HEK293 (cell line): ENCODE results near the gene NCKAP1.

ENCODE experiments used
- CTCF ChIA-PET: fragments of 350-600 bp; formaldehyde crosslinking; extraction: SDS; loops from one replicate; lab custom pipeline; 2021; ENCODE audit warnings: antibody characterized with exemption; lab: Yijun Ruan, JAX
- POLR2A ChIA-PET: fragments of 300-600 bp; formaldehyde crosslinking; extraction: SDS; loops from one replicate; lab custom pipeline; 2020; ENCODE audit warnings: antibody characterized with exemption, inconsistent platforms; lab: Yijun Ruan, JAX
- H3K27ac ChIP-seq: fragments of 200-500 bp; sonication (Bioruptor generic); 2 replicates; pipeline ENCODE4 v1.5.1; 2014; ENCODE audit warnings: low read depth, low read length, control low read depth, inconsistent platforms; ENCODE audit errors: extremely low read depth
- H3K36me3 ChIP-seq, 2 experiments: fragments of 200-500 bp in 1 of 2; sonication (Bioruptor generic) in 1 of 2; 1 replicate in 1 of 2; 2 replicates in 1 of 2; pipeline ENCODE4 v1.5.1; 2014 to 2017; ENCODE audit warnings: inconsistent platforms in 2 of 2, low read length in 2 of 2; ENCODE audit not compliant: control insufficient read depth in 2 of 2, insufficient read depth in 1 of 2
- H3K4me1 ChIP-seq: fragments of 200-500 bp; sonication (Bioruptor generic); 2 replicates; pipeline ENCODE4 v1.5.1; 2014; ENCODE audit warnings: mild to moderate bottlenecking, low read length, inconsistent platforms; ENCODE audit not compliant: control insufficient read depth, insufficient read depth
- H3K4me3 ChIP-seq: 2 replicates; pipeline ENCODE4 v1.5.1; 2011; ENCODE audit warnings: low read depth, mild to moderate bottlenecking, control low read depth, low read length, moderate library complexity
- H3K9me3 ChIP-seq: fragments of 200-500 bp; sonication (Bioruptor generic); 2 replicates; pipeline ENCODE4 v1.5.1; 2014; ENCODE audit warnings: low read depth, low read length, inconsistent platforms; ENCODE audit not compliant: control insufficient read depth, insufficient read depth
- TCF7L2 ChIP-seq: IDR thresholded peaks from 2 replicates; pipeline ENCODE4 v1.6.1; 2011; ENCODE audit warnings: low read depth, mild to moderate bottlenecking, inconsistent platforms, low read length, moderate library complexity, borderline replicate concordance
- ZNF112 ChIP-seq: fragments of 450-650 bp; formaldehyde crosslinking; IDR thresholded peaks from 2 replicates; pipeline ENCODE4 v1.5.0; 2017; ENCODE audit warnings: missing biosample characterization, missing genetic modification characterization
- ZNF266 ChIP-seq: fragments of 450-650 bp; formaldehyde crosslinking; IDR thresholded peaks from 2 replicates; pipeline ENCODE4 v1.5.1; 2016; ENCODE audit warnings: missing biosample characterization, missing genetic modification characterization, low read depth
- ZNF341 ChIP-seq: fragments of 450-650 bp; formaldehyde crosslinking; IDR thresholded peaks from 2 replicates; pipeline ENCODE4; 2016; ENCODE audit warnings: low read depth, missing biosample characterization, missing genetic modification characterization
- ZNF350 ChIP-seq: fragments of 450-650 bp; formaldehyde crosslinking; IDR thresholded peaks from 2 replicates; pipeline ENCODE4 v1.5.0; 2017; ENCODE audit warnings: missing biosample characterization, mild to moderate bottlenecking, missing genetic modification characterization
- ZNF426 ChIP-seq: fragments of 450-650 bp; formaldehyde crosslinking; IDR thresholded peaks from 2 replicates; pipeline ENCODE4 v1.5.1; 2017; ENCODE audit warnings: missing biosample characterization, missing genetic modification characterization, mild to moderate bottlenecking, inconsistent platforms, moderate library complexity
- ZNF514 ChIP-seq: fragments of 450-650 bp; formaldehyde crosslinking; IDR thresholded peaks from 2 replicates; pipeline ENCODE4 v1.5.1; 2016; ENCODE audit warnings: missing biosample characterization, missing genetic modification characterization
- ZNF549 ChIP-seq: fragments of 450-650 bp; IDR thresholded peaks from 2 replicates; pipeline ENCODE4 v1.5.1; 2018; ENCODE audit warnings: missing biosample characterization, missing genetic modification characterization, mild to moderate bottlenecking, inconsistent platforms, moderate library complexity
- ZNF560 ChIP-seq: fragments of 450-650 bp; formaldehyde crosslinking; IDR thresholded peaks from 2 replicates; pipeline ENCODE4 v1.5.1; 2017; ENCODE audit warnings: missing biosample characterization, missing genetic modification characterization, borderline replicate concordance
- ZNF677 ChIP-seq: fragments of 450-650 bp; IDR thresholded peaks from 2 replicates; pipeline ENCODE4 v1.5.0; 2018; ENCODE audit warnings: missing biosample characterization, mild to moderate bottlenecking, missing genetic modification characterization, moderate library complexity
- TF ChIP-seq, protein P1 (sequence below): fragments of 450-650 bp; formaldehyde crosslinking; IDR thresholded peaks from 2 replicates; pipeline ENCODE4 v1.5.1; 2016; ENCODE audit warnings: missing biosample characterization, missing genetic modification characterization
- TF ChIP-seq, protein P2 (sequence below): IDR thresholded peaks from 2 replicates; pipeline ENCODE4 v1.6.1; 2011; ENCODE audit warnings: mild to moderate bottlenecking, low read depth, low read length, borderline replicate concordance
- TF ChIP-seq, protein P3 (sequence below): fragments of 450-650 bp; formaldehyde crosslinking; IDR thresholded peaks from 2 replicates; pipeline ENCODE4 v1.5.1; 2016; ENCODE audit warnings: missing biosample characterization, missing genetic modification characterization
- TF ChIP-seq, protein P4 (sequence below): fragments of 450-650 bp; formaldehyde crosslinking; IDR thresholded peaks from 2 replicates; pipeline ENCODE4 v1.5.1; 2016; ENCODE audit warnings: missing biosample characterization, missing genetic modification characterization
- TF ChIP-seq, protein P5 (sequence below): fragments of 450-650 bp; formaldehyde crosslinking; IDR thresholded peaks from 2 replicates; pipeline ENCODE4 v1.5.0; 2017; ENCODE audit warnings: missing biosample characterization, missing genetic modification characterization, borderline replicate concordance
- TF ChIP-seq, protein P6 (sequence below): fragments of 450-650 bp; formaldehyde crosslinking; IDR thresholded peaks from 2 replicates; pipeline ENCODE4 v1.5.1; 2016; ENCODE audit warnings: missing biosample characterization, missing genetic modification characterization, borderline replicate concordance

The NCKAP1 gene

DNA sequence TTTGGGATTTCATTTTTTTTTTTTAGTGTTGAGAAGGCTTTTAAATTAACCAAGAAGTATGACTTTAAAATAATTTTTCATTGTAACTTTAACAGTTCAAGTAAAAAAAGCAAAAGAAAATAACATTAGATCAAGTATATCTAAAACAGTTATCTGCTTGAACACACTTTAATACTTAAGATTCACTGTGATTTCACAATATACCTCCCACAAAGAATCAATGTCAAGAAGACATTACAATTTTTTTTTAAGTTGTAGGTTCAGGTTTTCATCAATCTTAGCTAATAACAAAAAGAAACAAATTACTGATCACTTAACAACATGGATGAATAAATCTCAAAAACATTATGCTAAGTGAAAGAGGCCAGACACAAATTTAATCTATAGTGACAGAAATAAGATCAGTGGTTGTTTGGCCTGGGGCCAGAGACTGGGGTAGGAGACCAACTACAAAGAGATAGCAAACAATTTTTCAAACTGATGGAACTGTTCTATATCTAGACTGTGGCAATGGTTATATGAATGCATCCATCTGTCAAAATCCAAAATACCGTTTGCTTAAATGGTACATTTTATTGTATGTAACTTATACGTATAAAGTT is 97.0 kb downstream of the NCKAP1 start:
- H3K27ac ChIP-seq: no peak overlapping the region
- no peak overlapping the region for H3K4me3 ChIP-seq
- H3K9me3 ChIP-seq: no peaks in the 10 kb centered on the region
- H3K4me1 ChIP-seq: no peaks in the 10 kb centered on the region
- CTCF ChIA-PET: interaction anchor here (1.3 kb wide), 1 partner anchor 15 kb away, joined by 4 read pairs; no protein-coding TSS in a partner anchor
- TF ChIP-seq TCF7L2 (no peak), ZNF549 (tag by site-specific recombination) (no peak), ZNF112 (tag by site-specific recombination) (no peak), ZNF426 (tag by site-specific recombination) (no peak), ZNF514 (tag by site-specific recombination) (no peak), ZNF266 (tag by site-specific recombination) (no peak), ZNF341 (no peak), ZNF350 (tag by site-specific recombination) (no peak), ZNF677 (tag by site-specific recombination) (no peak), ZNF560 (tag by site-specific recombination) (no peak)
- TF ChIP-seq, protein P1, sequence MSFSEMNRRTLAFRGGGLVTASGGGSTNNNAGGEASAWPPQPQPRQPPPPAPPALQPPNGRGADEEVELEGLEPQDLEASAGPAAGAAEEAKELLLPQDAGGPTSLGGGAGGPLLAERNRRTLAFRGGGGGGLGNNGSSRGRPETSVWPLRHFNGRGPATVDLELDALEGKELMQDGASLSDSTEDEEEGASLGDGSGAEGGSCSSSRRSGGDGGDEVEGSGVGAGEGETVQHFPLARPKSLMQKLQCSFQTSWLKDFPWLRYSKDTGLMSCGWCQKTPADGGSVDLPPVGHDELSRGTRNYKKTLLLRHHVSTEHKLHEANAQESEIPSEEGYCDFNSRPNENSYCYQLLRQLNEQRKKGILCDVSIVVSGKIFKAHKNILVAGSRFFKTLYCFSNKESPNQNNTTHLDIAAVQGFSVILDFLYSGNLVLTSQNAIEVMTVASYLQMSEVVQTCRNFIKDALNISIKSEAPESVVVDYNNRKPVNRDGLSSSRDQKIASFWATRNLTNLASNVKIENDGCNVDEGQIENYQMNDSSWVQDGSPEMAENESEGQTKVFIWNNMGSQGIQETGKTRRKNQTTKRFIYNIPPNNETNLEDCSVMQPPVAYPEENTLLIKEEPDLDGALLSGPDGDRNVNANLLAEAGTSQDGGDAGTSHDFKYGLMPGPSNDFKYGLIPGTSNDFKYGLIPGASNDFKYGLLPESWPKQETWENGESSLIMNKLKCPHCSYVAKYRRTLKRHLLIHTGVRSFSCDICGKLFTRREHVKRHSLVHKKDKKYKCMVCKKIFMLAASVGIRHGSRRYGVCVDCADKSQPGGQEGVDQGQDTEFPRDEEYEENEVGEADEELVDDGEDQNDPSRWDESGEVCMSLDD (tag by site-specific recombination): no peak
- TF ChIP-seq, protein P2, sequence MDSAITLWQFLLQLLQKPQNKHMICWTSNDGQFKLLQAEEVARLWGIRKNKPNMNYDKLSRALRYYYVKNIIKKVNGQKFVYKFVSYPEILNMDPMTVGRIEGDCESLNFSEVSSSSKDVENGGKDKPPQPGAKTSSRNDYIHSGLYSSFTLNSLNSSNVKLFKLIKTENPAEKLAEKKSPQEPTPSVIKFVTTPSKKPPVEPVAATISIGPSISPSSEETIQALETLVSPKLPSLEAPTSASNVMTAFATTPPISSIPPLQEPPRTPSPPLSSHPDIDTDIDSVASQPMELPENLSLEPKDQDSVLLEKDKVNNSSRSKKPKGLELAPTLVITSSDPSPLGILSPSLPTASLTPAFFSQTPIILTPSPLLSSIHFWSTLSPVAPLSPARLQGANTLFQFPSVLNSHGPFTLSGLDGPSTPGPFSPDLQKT: no peak
- TF ChIP-seq, protein P3, sequence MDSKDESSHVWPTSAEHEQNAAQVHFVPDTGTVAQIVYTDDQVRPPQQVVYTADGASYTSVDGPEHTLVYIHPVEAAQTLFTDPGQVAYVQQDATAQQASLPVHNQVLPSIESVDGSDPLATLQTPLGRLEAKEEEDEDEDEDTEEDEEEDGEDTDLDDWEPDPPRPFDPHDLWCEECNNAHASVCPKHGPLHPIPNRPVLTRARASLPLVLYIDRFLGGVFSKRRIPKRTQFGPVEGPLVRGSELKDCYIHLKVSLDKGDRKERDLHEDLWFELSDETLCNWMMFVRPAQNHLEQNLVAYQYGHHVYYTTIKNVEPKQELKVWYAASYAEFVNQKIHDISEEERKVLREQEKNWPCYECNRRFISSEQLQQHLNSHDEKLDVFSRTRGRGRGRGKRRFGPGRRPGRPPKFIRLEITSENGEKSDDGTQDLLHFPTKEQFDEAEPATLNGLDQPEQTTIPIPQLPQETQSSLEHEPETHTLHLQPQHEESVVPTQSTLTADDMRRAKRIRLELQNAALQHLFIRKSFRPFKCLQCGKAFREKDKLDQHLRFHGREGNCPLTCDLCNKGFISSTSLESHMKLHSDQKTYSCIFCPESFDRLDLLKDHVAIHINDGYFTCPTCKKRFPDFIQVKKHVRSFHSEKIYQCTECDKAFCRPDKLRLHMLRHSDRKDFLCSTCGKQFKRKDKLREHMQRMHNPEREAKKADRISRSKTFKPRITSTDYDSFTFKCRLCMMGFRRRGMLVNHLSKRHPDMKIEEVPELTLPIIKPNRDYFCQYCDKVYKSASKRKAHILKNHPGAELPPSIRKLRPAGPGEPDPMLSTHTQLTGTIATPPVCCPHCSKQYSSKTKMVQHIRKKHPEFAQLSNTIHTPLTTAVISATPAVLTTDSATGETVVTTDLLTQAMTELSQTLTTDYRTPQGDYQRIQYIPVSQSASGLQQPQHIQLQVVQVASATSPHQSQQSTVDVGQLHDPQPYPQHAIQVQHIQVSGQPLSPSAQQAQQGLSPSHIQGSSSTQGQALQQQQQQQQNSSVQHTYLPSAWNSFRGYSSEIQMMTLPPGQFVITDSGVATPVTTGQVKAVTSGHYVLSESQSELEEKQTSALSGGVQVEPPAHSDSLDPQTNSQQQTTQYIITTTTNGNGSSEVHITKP (tag by site-specific recombination): no peak
- TF ChIP-seq, protein P4, sequence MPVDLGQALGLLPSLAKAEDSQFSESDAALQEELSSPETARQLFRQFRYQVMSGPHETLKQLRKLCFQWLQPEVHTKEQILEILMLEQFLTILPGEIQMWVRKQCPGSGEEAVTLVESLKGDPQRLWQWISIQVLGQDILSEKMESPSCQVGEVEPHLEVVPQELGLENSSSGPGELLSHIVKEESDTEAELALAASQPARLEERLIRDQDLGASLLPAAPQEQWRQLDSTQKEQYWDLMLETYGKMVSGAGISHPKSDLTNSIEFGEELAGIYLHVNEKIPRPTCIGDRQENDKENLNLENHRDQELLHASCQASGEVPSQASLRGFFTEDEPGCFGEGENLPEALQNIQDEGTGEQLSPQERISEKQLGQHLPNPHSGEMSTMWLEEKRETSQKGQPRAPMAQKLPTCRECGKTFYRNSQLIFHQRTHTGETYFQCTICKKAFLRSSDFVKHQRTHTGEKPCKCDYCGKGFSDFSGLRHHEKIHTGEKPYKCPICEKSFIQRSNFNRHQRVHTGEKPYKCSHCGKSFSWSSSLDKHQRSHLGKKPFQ: no peak
- TF ChIP-seq, protein P5, sequence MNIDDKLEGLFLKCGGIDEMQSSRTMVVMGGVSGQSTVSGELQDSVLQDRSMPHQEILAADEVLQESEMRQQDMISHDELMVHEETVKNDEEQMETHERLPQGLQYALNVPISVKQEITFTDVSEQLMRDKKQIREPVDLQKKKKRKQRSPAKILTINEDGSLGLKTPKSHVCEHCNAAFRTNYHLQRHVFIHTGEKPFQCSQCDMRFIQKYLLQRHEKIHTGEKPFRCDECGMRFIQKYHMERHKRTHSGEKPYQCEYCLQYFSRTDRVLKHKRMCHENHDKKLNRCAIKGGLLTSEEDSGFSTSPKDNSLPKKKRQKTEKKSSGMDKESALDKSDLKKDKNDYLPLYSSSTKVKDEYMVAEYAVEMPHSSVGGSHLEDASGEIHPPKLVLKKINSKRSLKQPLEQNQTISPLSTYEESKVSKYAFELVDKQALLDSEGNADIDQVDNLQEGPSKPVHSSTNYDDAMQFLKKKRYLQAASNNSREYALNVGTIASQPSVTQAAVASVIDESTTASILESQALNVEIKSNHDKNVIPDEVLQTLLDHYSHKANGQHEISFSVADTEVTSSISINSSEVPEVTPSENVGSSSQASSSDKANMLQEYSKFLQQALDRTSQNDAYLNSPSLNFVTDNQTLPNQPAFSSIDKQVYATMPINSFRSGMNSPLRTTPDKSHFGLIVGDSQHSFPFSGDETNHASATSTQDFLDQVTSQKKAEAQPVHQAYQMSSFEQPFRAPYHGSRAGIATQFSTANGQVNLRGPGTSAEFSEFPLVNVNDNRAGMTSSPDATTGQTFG (tag by site-specific recombination): no peak
- TF ChIP-seq, protein P6, sequence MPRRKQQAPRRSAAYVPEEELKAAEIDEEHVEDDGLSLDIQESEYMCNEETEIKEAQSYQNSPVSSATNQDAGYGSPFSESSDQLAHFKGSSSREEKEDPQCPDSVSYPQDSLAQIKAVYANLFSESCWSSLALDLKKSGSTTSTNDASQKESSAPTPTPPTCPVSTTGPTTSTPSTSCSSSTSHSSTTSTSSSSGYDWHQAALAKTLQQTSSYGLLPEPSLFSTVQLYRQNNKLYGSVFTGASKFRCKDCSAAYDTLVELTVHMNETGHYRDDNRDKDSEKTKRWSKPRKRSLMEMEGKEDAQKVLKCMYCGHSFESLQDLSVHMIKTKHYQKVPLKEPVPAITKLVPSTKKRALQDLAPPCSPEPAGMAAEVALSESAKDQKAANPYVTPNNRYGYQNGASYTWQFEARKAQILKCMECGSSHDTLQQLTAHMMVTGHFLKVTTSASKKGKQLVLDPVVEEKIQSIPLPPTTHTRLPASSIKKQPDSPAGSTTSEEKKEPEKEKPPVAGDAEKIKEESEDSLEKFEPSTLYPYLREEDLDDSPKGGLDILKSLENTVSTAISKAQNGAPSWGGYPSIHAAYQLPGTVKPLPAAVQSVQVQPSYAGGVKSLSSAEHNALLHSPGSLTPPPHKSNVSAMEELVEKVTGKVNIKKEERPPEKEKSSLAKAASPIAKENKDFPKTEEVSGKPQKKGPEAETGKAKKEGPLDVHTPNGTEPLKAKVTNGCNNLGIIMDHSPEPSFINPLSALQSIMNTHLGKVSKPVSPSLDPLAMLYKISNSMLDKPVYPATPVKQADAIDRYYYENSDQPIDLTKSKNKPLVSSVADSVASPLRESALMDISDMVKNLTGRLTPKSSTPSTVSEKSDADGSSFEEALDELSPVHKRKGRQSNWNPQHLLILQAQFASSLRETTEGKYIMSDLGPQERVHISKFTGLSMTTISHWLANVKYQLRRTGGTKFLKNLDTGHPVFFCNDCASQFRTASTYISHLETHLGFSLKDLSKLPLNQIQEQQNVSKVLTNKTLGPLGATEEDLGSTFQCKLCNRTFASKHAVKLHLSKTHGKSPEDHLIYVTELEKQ (tag by site-specific recombination): no peak
- TF ChIP-seq, all 188 proteins: peak for 0
- peaks cover 10 to 54% of the 10 kb centered on the region in 2 experiments for H3K36me3 ChIP-seq
- POLR2A ChIA-PET: no interaction called here
